ENCODE results near the gene CDC42BPA.

DNA sequence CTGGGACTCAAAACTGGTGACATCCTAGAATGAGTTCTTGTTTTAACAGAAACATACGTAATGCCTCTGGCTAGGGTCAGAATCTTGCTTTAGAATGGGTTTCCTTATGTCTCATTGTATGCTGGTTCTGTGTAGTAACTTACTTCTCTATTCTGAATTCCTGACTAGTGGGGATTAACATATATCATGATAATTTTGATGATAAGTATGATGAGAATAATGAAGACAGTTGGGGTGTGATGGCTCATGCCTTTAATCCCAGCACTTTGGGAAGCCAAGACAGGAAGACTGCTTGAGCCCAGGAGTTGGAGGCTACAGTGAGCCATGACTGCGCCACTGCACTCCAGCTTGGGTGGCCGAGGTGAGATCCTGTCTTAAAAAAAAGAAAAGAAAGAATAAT is 31.7 kb upstream of the CDC42BPA start:
- TF ChIP-seq EP300 (IDR thresholded peaks at IDR 0.05) (no peak), CTCF (IDR thresholded peaks at IDR 0.05) (no peak), POLR2A (IDR thresholded peaks at IDR 0.05) (no peak), POLR2AphosphoS5 (IDR thresholded peaks at IDR 0.05) (no peak)

All from stomach (tissue), 4 donors.